HK-2 (cell line): ENCODE data around the gene KRTAP20-2.

ENCODE experiments used
- DNase-seq: peaks from one replicate; pipeline ENCODE4 v3.0.0-alpha.2; 2018; ENCODE audit not compliant: unreplicated experiment

KRTAP20-2 gene

GRCh38 chr21:30634906-30635305 is at the start of gene KRTAP20-2:
Gene KRTAP20-2 (plus strand): TSS chr21:30635206. CDS start chr21:30635264, 58 bp downstream.
- no peak for DNase-seq

GRCh38 chr21:30590297-30590696 is 44.7 kb upstream of the KRTAP20-2 start, which contains the start of gene KRTAP22-2:
Gene KRTAP22-2 (minus strand): TSS chr21:30590397.
- DNase-seq: no peak

- no peak for DNase-seq
These were observed 42.9 kb upstream of the KRTAP20-2 start, which contains the start of gene KRTAP6-3 for GRCh38 chr21:30592140-30592539. Gene KRTAP6-3 (plus strand): TSS chr21:30592440. CDS start chr21:30592446, 6 bp downstream.

- no peak for DNase-seq
These were observed 36.2 kb upstream of the KRTAP20-2 start, which contains the start of gene KRTAP6-2 for GRCh38 chr21:30598802-30599201. Gene KRTAP6-2 (minus strand): TSS chr21:30598902. CDS start chr21:30598874, 28 bp downstream.

- DNase-seq: no peak
These were observed 34.2 kb upstream of the KRTAP20-2 start, which contains the start of gene KRTAP22-1 for GRCh38 chr21:30600787-30601186. Gene KRTAP22-1 (plus strand): TSS chr21:30601087.

- DNase-seq: no peak
These were observed 29.0 kb upstream of the KRTAP20-2 start for GRCh38 chr21:30605968-30606367.

GRCh38 chr21:30612132-30612531 is 22.9 kb upstream of the KRTAP20-2 start:
- DNase-seq: no peak

GRCh38 chr21:30613836-30614235 is 21.2 kb upstream of the KRTAP20-2 start, which contains the start of gene KRTAP6-1:
Gene KRTAP6-1 (minus strand): TSS chr21:30613930. CDS start chr21:30613904, 26 bp downstream.
- DNase-seq: no peak

- no peak for DNase-seq
These were observed 19.8 kb upstream of the KRTAP20-2 start for GRCh38 chr21:30615199-30615598.

GRCh38 chr21:30616125-30616524 is 18.9 kb upstream of the KRTAP20-2 start, which contains the start of gene KRTAP20-1:
Gene KRTAP20-1 (plus strand): TSS chr21:30616425. CDS start chr21:30616455, 30 bp downstream.
- no peak for DNase-seq

GRCh38 chr21:30620080-30620479 is 14.9 kb upstream of the KRTAP20-2 start:
- DNase-seq: no peak

- no peak for DNase-seq
These were observed 14.5 kb upstream of the KRTAP20-2 start, which contains the start of gene KRTAP20-4 for GRCh38 chr21:30620522-30620921. Gene KRTAP20-4 (plus strand): TSS chr21:30620627.

GRCh38 chr21:30623362-30623761 is 11.6 kb upstream of the KRTAP20-2 start:
- DNase-seq: no peak

- DNase-seq: no peak
These were observed 9.4 kb upstream of the KRTAP20-2 start for GRCh38 chr21:30625449-30626165.

GRCh38 chr21:30628109-30628508 is 6.9 kb upstream of the KRTAP20-2 start:
- DNase-seq: no peak

GRCh38 chr21:30629200-30629599 is 5.8 kb upstream of the KRTAP20-2 start:
- DNase-seq: no peak

- no peak for DNase-seq
These were observed 3.7 kb downstream of the KRTAP20-2 start for GRCh38 chr21:30638686-30639085.

GRCh38 chr21:30642564-30642963 is 7.6 kb downstream of the KRTAP20-2 start, which contains the start of gene KRTAP20-3:
Gene KRTAP20-3 (plus strand): TSS chr21:30642864.
- no peak for DNase-seq

- no peak for DNase-seq
These were observed 12.0 kb downstream of the KRTAP20-2 start for GRCh38 chr21:30646904-30647414.

GRCh38 chr21:30652891-30653290 is 17.9 kb downstream of the KRTAP20-2 start:
- DNase-seq: no peak

- DNase-seq: no peak
These were observed 33.8 kb downstream of the KRTAP20-2 start for GRCh38 chr21:30668776-30669175.

- no peak for DNase-seq
These were observed 38.1 kb downstream of the KRTAP20-2 start for GRCh38 chr21:30672985-30673650.
